GM21529 (cell line): ENCODE measurements around the gene CPNE5.
"Not testable (repeated sequence)": the region's sequence is repeated elsewhere in the genome, so short reads cannot be mapped to it uniquely, and the experiment has no call there.

Source experiments
- ATAC-seq: cut with Tn5 transposase; IDR thresholded peaks from one replicate; pipeline ENCODE4 v1.9.1; 2021; ENCODE audit not compliant: unreplicated experiment

The CPNE5 gene

GRCh38 chr6:36817847-36818246 lies 21.4 kb downstream of the CPNE5 start:
- no peak for ATAC-seq

GRCh38 chr6:36817176-36817817 lies 21.9 kb downstream of the CPNE5 start:
- ATAC-seq, result no peak

GRCh38 chr6:36815962-36816735 lies 23.1 kb downstream of the CPNE5 start:
- ATAC-seq, result no peak

GRCh38 chr6:36814249-36814648 lies 25.0 kb downstream of the CPNE5 start:
- ATAC-seq, result no peak

GRCh38 chr6:36813526-36813925 lies 25.7 kb downstream of the CPNE5 start:
- ATAC-seq, result no peak

GRCh38 chr6:36813047-36813446 lies 26.2 kb downstream of the CPNE5 start:
- not testable (repeated sequence) for ATAC-seq

GRCh38 chr6:36809941-36810803 lies 29.1 kb downstream of the CPNE5 start:
- no peak for ATAC-seq

GRCh38 chr6:36809156-36809555 lies 30.1 kb downstream of the CPNE5 start:
- ATAC-seq, result no peak

GRCh38 chr6:36808634-36809033 lies 30.6 kb downstream of the CPNE5 start:
- no peak for ATAC-seq

GRCh38 chr6:36807750-36808149 lies 31.5 kb downstream of the CPNE5 start:
- ATAC-seq, result no peak

GRCh38 chr6:36807143-36807542 lies 32.1 kb downstream of the CPNE5 start:
- ATAC-seq, result no peak

GRCh38 chr6:36805917-36806316 lies 33.3 kb downstream of the CPNE5 start:
- ATAC-seq, result no peak

- ATAC-seq, result no peak
Measured at GRCh38 chr6:36805096-36805797, 34.0 kb downstream of the CPNE5 start.

GRCh38 chr6:36804563-36804962 lies 34.7 kb downstream of the CPNE5 start:
- ATAC-seq, result no peak

GRCh38 chr6:36803908-36804307 lies 35.3 kb downstream of the CPNE5 start:
- no peak for ATAC-seq

GRCh38 chr6:36803482-36803881 lies 35.8 kb downstream of the CPNE5 start:
- no peak for ATAC-seq

GRCh38 chr6:36800223-36801076 lies 38.8 kb downstream of the CPNE5 start:
- no peak for ATAC-seq

- no peak for ATAC-seq
Measured at GRCh38 chr6:36798852-36799251, 40.4 kb downstream of the CPNE5 start.

- no peak for ATAC-seq
Measured at GRCh38 chr6:36797653-36798052, 41.6 kb downstream of the CPNE5 start.

- ATAC-seq, result no peak
Measured at GRCh38 chr6:36797055-36797454, 42.2 kb downstream of the CPNE5 start.
